ENCODE data around the gene GPR83.

GRCh38 chr11:94433049-94433448, 31.8 kb upstream of the GPR83 start:
- TF ChIP-seq CTCF (conservative IDR thresholded peaks at IDR 0.05; ENCODE audit: low read depth, low read length) (no peak), USF2 (IDR thresholded peaks at IDR 0.05; ENCODE audit: low read depth, low read length) (no peak), CEBPB (IDR thresholded peaks at IDR 0.05; ENCODE audit: low read depth, low read length) (no peak), POLR2A (IDR thresholded peaks at IDR 0.05; ENCODE audit: low read depth, low read length) (no peak), CHD1 (IDR thresholded peaks at IDR 0.05; ENCODE audit: low read depth, low read length) (no peak), MXI1 (IDR thresholded peaks at IDR 0.05; ENCODE audit: borderline replicate concordance, low read depth, low read length) (no peak), MAFK (IDR thresholded peaks at IDR 0.05; ENCODE audit: low read depth, low read length) (no peak), ELK1 (IDR thresholded peaks at IDR 0.05; ENCODE audit: borderline replicate concordance, low read depth, low read length) (no peak), RAD21 (IDR thresholded peaks at IDR 0.05; ENCODE audit: low read length) (no peak)

Measured in IMR-90 (cell line).